Peyer's patch (tissue), 4 donors: Measurements from ENCODE around the gene APH1B.

ENCODE experiments used
- CTCF ChIP-seq, 6 experiments: fragments of 450-650 bp in 4 of 6; fragments of 200-600 bp in 2 of 6; sonication (generic) in 1 of 6; IDR thresholded peaks; one replicate each; pipeline ENCODE4 v1.5.1; 2017 to 2019; ENCODE audit warnings: antibody characterized with exemption in 6 of 6, mild to moderate bottlenecking in 3 of 6, moderate library complexity in 1 of 6
- POLR2A ChIP-seq, 2 donors: fragments of 450-650 bp; IDR thresholded peaks; one replicate each; pipeline ENCODE4 v1.5.1; 2017; ENCODE audit warnings: antibody characterized with exemption in 2 of 2, mild to moderate bottlenecking in 2 of 2, moderate library complexity in 2 of 2

- TF ChIP-seq POLR2A (IDR thresholded peaks at IDR 0.05) (no peak), CTCF (IDR thresholded peaks at IDR 0.05) (no peak)
These were observed 72.2 kb downstream of the APH1B start for GRCh38 chr15:63349621-63350020.
